Stimulated activated CD8-positive, alpha-beta memory T cell treated with anti-CD3 and anti-CD28 coated beads, Interleukin-4, amount 100 ng/mL, for 24 hours (primary cell): Measurements from ENCODE around the gene CHST8.

ENCODE experiments used
- DNase-seq: peaks from one replicate; pipeline ENCODE4 v3.0.0-alpha.2; 2020; ENCODE audit warnings: low read depth

The CHST8 gene

DNA sequence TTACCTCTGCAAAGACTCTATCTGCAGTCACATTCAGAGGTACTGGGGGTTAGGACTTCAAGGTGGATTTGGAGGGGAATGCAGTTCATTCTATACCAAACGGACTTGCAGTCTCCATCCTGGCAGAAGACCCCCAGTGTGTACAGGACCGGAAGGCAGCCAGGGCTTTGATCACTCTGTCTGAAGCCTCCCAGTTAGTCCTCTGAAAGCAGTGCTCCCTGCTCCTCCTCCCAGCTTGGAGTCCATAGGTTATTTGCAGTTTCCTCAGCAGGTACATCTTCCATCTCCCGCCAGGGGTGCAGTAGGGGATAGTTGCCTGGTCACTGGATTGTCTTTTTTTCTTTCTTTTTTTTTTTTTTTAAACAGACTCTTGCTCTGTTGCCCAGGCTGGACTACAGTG is 96.1 kb downstream of the CHST8 start:
- no peak for DNase-seq

DNA sequence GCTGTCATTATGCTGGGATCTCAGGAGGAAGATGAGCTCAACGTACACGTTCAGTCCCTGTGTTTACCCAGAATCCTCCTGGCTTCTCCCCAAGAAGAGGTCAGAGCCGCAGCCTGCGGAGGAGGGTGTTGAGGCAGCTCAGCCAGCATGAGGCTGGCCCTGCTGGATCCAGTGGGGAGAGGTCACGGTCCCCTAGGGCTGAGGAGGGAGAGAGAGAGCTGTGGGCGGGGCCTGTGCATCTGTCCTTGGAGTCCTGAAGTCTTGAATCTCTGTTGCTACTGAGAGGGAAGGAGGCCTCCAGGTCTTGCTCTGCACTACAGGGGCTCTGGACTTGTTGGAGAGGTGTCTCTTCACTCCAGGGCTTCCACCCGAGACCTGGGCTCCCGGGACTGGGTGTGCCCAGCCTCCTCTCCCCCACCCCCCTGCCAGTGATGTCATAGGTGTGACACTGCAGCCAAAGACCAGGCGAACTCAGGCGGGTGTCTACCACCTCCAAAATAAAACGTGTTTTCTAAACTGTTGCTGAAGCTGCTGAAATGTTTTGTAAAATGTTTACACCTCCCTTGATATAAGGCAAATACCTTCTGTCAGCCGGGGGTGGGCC is 97.0 kb downstream of the CHST8 start:
- DNase-seq = no peak

DNA sequence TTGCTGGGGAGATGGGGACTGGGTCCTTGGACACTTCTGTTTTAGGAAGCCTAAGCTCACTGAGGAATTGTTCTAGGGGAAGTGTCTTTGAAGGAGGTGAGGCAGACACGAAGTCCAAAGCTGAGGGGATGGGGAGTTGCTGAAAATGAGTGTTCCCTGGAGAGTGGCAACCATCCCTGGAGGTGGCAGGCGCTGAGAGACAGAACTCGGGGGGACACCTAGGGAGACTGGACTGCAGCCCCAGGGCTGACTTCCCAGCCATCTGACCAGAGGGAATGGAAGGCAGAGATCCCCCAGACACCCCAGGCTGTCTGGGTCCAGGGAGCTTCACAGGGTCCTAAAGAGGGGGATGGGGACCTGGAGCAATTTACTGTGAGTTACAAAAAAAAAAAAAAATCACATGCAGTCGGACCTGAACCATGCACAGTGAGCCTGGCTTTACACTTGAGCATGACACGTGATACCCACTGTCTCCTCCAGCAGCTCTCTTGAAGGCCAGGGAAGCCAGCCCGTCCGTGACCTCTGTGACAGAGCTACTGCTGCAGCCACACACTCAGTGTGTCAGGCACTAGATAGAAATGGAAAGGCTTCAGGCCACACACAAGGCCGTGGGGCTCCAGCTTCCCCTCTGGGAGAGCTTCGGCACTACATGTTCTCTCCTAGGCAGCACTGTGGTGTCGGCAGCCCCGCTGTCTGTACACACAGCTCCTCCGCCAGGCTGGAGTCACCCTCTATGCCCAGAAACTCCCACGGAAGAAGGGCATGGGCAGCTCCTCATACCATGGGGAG is 97.8 kb downstream of the CHST8 start:
- no peak for DNase-seq

DNA sequence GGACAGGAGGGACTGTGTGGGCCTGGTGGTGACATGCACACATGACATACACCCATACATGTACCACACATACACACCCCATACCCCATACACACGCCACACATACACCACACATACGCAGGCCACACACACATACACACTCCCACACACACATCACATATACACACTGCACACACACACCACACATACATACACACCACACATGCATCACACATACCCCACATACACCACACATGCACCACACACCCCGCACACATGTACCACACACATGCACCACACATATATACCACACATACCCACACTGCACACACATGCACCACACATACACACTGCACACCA is 98.4 kb downstream of the CHST8 start:
- DNase-seq = no peak

GRCh38 chr19:33720691-33721682 is 99.2 kb downstream of the CHST8 start:
- no peak for DNase-seq

DNA sequence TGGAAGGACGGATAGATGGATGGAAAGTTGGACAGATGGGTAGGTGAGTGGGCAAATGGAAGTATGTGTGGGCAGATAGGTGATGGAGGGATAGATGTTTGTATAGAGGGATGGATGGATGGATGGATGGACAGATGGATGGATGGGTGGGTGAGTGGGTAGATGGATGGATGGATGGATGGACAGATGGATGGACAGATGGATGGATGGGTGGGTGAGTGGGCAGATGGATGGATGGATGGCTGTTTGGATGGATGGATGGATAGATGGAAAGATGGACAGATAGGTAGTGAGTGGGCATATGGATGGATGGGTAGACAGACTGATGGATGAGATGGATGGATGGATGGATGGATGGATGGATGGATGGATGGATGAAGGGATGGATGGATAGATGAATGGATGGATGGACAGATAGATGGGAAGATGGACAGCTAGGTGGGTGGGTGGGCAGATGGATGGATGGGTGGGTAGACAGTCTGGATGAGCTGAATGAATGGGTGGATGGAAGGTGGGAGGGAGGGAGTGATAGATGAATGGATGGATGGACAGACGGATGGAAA is 100.1 kb downstream of the CHST8 start:
- no peak for DNase-seq

DNA sequence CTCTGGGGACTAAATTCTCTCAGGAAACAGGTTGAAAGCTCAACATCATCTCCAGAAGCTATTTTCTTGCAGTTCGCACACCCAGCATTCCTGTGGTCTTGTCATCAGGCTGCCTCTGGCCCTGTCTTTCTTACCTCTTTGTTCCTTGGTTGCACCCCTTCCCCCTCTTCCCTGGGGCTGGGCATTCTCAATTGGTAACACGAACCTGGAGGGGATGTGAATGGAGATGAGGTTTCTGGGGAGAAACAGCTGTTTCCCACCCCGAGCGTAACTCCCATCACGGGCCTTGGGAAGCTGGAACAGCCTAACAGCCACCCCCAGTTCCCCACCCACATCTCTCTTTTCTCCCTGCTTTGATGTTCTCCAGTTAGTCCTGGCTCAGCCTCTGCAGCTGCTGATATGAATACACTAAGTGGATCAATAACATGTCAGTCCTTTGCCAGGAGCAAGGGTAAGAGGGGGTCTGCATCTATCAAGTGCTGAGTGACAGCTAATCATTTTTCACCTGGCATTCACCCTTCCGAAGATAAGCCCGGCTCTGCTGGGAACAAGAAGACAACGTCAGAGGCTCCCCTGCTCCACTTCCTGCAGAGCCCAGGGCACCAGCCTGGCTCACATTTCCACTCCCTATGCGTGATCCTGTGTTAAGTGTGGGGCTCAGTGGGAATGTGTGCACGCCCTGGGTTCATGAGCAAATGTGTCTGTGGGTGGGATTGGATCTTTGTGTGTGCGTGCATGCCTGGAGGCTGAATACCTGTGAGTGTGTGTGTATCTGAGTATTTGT is 100.9 kb downstream of the CHST8 start:
- DNase-seq = no peak

GRCh38 chr19:33723512-33723911 is 101.8 kb downstream of the CHST8 start:
- DNase-seq = no peak

- DNase-seq = no peak
Measured at GRCh38 chr19:33724021-33724720, 102.4 kb downstream of the CHST8 start.

DNA sequence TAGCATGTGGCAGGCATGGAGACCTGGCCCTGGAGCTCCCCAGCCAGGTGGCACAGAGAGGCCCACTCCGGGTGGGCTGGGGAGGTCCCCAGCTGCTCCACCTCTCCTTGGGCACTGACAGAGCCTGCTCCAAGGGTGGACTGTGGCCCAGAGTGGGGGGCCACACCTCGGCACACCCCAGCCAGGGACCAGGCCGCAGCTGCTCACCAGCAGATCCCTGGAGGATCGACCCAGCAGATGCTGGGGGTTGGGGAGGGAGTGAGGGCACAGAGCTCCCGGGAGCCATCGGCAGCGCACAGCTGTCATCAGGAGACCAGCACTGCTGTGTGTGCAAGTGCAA is 102.9 kb downstream of the CHST8 start:
- no peak for DNase-seq

DNA sequence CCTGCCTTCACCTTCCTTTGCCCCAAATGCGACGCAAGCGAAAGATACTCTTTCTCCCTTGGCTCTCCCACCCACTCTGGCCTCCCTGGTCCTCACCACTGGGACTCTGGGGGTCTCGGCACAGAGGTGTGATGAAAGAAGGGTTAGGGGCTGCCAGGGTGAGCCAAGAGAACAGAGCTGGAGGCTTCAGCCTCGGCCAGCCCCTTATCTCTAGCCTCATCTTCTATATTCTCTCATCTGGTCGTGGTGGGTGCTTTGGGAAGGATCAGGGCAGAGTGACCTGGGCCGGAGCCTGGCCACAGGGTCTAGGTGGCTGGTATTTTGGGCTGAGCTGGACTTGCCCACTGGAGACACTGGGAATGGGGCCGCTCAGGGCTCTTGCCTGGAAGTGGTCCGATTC is 103.8 kb downstream of the CHST8 start:
- DNase-seq = no peak

GRCh38 chr19:33726756-33727155 is 105.0 kb downstream of the CHST8 start:
- DNase-seq = no peak

GRCh38 chr19:33727331-33727998 is 105.7 kb downstream of the CHST8 start:
- no peak for DNase-seq

GRCh38 chr19:33728141-33728540 is 106.4 kb downstream of the CHST8 start:
- DNase-seq = no peak

DNA sequence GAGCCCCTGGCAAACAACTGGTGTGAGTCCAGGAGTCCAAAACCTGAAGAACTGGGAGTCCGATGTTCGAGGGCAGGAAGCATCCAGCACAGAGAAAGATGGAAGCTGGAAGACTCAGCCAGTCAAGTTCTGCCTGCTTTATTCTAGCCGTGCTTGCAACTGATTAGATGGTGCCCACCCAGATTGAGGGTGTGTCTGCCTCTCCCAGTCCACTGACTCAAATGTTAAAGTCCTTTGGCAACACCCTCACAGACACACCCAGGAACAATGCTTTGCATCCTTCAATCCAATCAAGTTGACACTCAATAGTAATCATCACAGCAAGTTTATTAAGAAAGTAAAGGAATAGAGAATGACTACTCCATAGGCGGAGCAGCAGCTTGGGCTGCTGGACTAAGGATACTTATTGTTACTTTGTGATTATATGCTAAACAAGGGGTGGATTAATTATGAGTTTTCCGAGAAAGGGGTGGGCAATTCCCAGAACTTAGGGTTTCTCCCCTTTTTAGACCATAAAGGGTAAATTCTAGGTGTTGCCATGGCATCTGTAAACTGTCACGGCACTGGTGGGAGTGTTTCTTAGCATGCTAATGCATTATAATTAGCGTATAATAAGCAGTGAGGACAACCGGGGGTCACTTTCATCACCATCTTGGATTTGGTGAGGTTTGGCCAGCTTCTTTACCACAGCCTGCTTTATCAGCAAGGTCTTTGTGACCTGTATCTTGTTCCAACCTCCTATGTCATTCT is 109.3 kb downstream of the CHST8 start:
- no peak for DNase-seq

GRCh38 chr19:33731881-33732280 is 110.1 kb downstream of the CHST8 start:
- DNase-seq = no peak

GRCh38 chr19:33734913-33735312 is 113.2 kb downstream of the CHST8 start:
- no peak for DNase-seq

GRCh38 chr19:33736158-33736557 is 114.4 kb downstream of the CHST8 start:
- DNase-seq = no peak

GRCh38 chr19:33736787-33737186 is 115.0 kb downstream of the CHST8 start:
- DNase-seq = no peak
